Upper lobe of left lung (tissue), 4 donors: ENCODE measurements around the gene PIAS2.

Source experiments
- EP300 ChIP-seq, 4 donors: sonication (generic); formaldehyde crosslinking; IDR thresholded peaks; one replicate each; pipeline ENCODE4 v1.5.1; 2017; ENCODE audit warnings: antibody characterized with exemption in 4 of 4, control low read depth in 2 of 4
- POLR2A ChIP-seq, 4 donors: fragments of 450-650 bp; IDR thresholded peaks; one replicate each; pipeline ENCODE4 v1.5.1; 2016 to 2017; ENCODE audit warnings: antibody characterized with exemption in 4 of 4, mild to moderate bottlenecking in 2 of 4
- POLR2AphosphoS5 ChIP-seq, 2 donors: sonication (generic); formaldehyde crosslinking; IDR thresholded peaks; one replicate each; pipeline ENCODE4 v1.5.1; 2017; ENCODE audit warnings: antibody characterized with exemption in 2 of 2
- TF ChIP-seq, protein P1 (sequence below), 6 experiments: fragments of 450-650 bp in 4 of 6; fragments of 200-600 bp in 2 of 6; sonication (generic) in 2 of 6; IDR thresholded peaks; one replicate each; pipeline ENCODE4 v1.5.1; 2016 to 2019; ENCODE audit warnings: antibody characterized with exemption in 6 of 6

DNA sequence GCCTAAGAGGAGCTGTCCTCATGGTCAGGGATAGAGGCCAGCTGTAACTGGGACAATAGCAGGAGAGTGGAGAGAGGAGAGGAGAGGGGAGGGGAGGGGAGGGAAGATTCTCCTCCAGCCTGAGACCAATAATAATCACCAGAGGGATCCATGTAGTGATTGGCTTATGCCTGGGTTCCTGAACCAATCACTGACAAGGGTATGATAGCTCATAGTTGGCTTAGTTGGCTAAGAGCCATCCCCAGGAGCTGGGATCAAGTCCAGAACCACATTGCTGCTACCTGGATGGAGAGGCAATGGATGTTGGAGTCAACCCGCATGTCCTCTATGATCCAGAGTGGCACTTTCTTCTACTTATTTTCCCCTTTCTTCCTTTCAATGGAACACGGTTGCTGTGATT lies 152.7 kb downstream of the PIAS2 start:
- TF ChIP-seq, protein P1, sequence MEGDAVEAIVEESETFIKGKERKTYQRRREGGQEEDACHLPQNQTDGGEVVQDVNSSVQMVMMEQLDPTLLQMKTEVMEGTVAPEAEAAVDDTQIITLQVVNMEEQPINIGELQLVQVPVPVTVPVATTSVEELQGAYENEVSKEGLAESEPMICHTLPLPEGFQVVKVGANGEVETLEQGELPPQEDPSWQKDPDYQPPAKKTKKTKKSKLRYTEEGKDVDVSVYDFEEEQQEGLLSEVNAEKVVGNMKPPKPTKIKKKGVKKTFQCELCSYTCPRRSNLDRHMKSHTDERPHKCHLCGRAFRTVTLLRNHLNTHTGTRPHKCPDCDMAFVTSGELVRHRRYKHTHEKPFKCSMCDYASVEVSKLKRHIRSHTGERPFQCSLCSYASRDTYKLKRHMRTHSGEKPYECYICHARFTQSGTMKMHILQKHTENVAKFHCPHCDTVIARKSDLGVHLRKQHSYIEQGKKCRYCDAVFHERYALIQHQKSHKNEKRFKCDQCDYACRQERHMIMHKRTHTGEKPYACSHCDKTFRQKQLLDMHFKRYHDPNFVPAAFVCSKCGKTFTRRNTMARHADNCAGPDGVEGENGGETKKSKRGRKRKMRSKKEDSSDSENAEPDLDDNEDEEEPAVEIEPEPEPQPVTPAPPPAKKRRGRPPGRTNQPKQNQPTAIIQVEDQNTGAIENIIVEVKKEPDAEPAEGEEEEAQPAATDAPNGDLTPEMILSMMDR (IDR thresholded peaks at IDR 0.05) = no peak
- TF ChIP-seq POLR2A (IDR thresholded peaks at IDR 0.05) (no peak), POLR2AphosphoS5 (IDR thresholded peaks at IDR 0.05) (no peak), EP300 (IDR thresholded peaks at IDR 0.05) (no peak)
